Measurements from ENCODE around the gene WIPF2. TPM values are rescaled to one million over a fixed set of nuclear protein-coding genes. Genes with fewer than 3 reads are reported as not detected.
A peak's percentile ranks its signal among the peaks of the same experiment; 100 is the strongest.

Gene WIPF2
- total RNA-seq, 1 experiment from 2014 or later: 6.1 TPM

- DNase-seq (ENCODE audit: low read depth): no peak
Measured at GRCh38 chr17:40326832-40327199, 107.7 kb downstream of the WIPF2 start.

DNA sequence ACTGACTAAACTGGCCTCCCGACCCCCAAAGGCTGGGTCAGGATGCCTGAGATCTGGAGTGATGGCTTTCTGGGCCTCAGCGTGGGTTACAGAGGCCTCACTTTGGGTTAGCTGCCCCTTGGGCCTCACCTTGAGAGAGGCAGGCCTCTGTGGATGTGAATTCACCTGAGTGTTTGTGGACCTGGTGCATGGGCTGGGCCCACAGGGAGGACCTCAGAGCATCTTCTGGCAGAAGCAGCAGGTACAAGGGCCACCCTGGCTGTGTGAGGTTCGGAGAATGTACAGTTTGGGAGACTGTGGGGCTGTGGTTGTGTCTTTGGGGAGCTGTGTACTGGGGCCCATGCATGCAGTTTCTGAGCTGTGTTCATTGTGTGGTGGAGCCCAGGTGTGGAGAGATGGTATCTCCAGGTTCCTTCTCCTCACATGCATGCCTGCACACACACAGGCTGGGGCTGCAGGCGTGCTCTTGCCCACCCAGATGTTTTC, 108.2 kb downstream of the WIPF2 start:
- no peak for DNase-seq (ENCODE audit: low read depth)

GRCh38 chr17:40327735-40328385, 108.8 kb downstream of the WIPF2 start:
- DNase-seq (ENCODE audit: low read depth): no peak

DNA sequence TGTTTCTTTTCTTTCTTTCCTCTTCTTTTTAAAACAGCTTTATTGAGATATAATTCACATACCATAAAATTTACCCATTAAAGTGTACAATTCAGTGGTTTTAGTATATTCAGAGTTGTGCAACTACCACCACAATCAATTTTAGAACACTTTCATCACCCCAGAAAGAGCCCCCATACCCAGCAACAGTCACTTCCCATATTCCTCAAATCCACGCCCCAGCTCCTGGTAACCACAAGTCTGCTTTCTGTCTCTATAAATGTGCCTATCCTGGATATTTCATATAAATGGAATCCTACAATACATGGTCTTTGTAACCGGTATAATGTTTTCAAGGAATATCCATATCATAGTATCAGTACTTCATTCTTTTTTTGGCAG, 109.3 kb downstream of the WIPF2 start:
- DNase-seq (ENCODE audit: low read depth): no peak

DNA sequence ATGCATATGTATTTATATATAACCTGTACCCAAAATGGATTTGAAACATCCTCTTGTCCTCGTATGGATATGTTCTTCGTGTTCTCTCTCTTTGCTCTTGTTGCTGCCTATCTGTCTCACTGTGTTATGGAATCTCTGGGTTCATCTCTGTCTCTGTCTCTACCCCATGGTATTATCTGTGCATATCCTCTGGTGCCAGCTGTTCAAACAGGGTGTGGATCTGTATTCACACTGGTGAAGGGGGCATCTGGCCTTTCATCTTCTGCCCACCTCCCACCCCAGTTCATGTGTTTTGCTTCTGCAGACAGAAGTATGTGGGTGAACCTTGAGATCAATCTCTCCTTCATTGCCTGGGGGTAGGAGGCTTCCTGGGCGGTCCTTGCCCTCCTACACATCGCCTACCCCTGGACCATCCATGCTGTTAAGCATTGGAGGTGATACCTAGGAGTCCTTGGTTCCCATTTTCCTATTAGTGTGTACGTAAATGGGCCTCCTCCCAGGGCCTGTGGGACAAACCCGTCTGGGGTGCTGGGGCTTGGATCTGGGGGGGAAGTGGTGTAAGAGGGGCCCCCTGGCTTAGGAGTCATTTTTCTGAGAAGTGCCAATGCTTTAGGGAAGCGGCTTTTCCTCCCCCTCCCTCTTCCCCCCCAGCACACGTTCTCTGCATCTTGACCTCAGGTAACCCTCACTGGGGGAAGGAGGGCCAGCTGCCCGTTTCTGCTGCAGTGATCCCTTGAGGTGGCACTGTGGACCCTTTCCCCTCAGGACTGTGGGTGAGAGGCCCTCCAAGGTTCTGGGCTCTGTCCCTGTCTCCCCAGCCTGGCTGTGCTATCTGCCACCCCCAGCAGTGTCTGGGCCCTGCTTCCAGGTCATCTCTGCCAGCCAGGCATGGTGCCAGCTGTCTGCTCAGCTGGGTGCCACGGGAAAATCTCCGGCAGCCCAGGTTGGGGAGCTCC, 111.0 kb downstream of the WIPF2 start:
- no peak for DNase-seq (ENCODE audit: low read depth)

- DNase-seq (ENCODE audit: low read depth): no peak
Measured at GRCh38 chr17:40330850-40331470, 111.9 kb downstream of the WIPF2 start.

DNA sequence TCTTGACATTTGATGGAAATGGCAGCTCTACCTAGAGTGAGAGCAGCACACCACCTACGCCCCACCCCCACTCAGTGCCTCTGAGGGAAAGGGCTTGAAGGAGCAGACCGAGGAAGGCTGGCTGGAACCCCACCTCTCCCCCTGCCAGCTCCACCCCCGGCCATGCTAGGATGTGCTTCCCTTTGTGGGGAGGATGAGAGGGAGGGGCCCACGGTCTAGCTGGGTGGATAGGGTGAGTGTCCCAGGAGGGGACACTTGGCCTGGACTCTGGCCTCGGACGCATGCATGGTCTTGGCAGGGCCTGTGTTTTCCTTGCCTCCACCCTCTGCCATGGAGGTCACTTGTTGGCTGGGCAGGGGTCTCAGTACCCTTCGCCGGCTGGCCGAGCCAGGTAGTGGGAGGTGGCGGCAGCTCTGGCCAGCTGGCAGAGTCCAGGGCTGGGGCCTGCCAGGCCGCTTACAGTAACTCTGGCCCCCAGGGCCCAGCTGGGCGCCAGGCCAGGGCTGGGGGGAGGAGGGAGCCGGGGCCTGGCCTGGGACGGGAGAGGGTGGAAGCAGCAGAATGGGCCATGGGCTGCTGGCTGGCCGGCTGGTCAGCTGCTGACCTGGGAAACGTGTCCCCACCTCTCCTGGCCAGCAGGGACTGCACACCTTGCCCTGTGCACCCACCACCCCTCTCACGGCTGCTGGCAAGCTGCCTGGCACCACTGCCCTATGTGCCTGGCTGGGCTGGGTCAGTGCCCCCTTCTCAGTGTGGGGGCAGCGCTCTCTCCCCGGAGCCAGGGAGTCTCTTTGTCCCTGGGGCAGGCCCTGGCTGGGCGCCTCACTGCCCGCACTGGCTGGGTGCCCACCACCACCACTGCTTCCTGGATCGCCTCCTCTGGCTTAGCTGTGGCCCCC, 112.9 kb downstream of the WIPF2 start:
- peak; percentile 92 for DNase-seq (ENCODE audit: low read depth)

Other genes with a start within 250 kb of the WIPF2 start
- 114 and 116 TPM in 2 replicates for gene PSMD3, start 238.5 kb upstream of the WIPF2 start, total RNA-seq (2014; rRNA removed; shearing (Covaris generic))
- gene CSF3, start 203.9 kb upstream of the WIPF2 start, total RNA-seq (2014; rRNA removed; shearing (Covaris generic)): 0.49 TPM in 1 of 2 replicates, not detected in the other
- 44.9 and 47.8 TPM in 2 replicates for gene MED24, start 164.9 kb upstream of the WIPF2 start, total RNA-seq (2014; rRNA removed; shearing (Covaris generic))
- 16.3 and 20.0 TPM in 2 replicates for gene THRA, start 156.3 kb upstream of the WIPF2 start, total RNA-seq (2014; rRNA removed; shearing (Covaris generic))
- gene NR1D1, start 118.7 kb upstream of the WIPF2 start, total RNA-seq (2014; rRNA removed; shearing (Covaris generic)): 2.3 and 5.5 TPM in 2 replicates
- gene MSL1, start 97.3 kb upstream of the WIPF2 start, total RNA-seq (2014; rRNA removed; shearing (Covaris generic)): 35.5 and 46.5 TPM in 2 replicates
- 23.1 and 37.0 TPM in 2 replicates for gene CASC3, start 78.8 kb upstream of the WIPF2 start, total RNA-seq (2014; rRNA removed; shearing (Covaris generic))
- gene RAPGEFL1, start 41.8 kb upstream of the WIPF2 start, total RNA-seq (2014; rRNA removed; shearing (Covaris generic)): 0.10 and 0.60 TPM in 2 replicates
- 38.9 and 41.2 TPM in 2 replicates for gene CDC6, start 68.6 kb downstream of the WIPF2 start, total RNA-seq (2014; rRNA removed; shearing (Covaris generic))
- 10.2 and 13.3 TPM in 2 replicates for gene RARA, start 89.9 kb downstream of the WIPF2 start, total RNA-seq (2014; rRNA removed; shearing (Covaris generic))
- gene GJD3, start 145.4 kb downstream of the WIPF2 start, total RNA-seq (2014; rRNA removed; shearing (Covaris generic)): not detected in 2 replicates
- gene TOP2A, start 198.6 kb downstream of the WIPF2 start, total RNA-seq (2014; rRNA removed; shearing (Covaris generic)): 303 and 315 TPM in 2 replicates
- 2.3 and 2.8 TPM in 2 replicates for gene IGFBP4, start 224.1 kb downstream of the WIPF2 start, total RNA-seq (2014; rRNA removed; shearing (Covaris generic))

Measured in RPMI7951 (cell line).